IMR-90 (cell line): Measurements from ENCODE around the gene SUN1. TPM values are rescaled to one million over a fixed set of nuclear protein-coding genes. Genes with fewer than 3 reads are reported as not detected.

ENCODE experiments used
- ATAC-seq: fragments of 200-7000 bp; cut with Tn5 transposase; 2 replicates; pipeline ENCODE4 v1.9.1; 2020; ENCODE audit warnings: low read depth, mild to moderate bottlenecking, moderate library complexity
- BruUV-seq: library from RNA; stranded (reverse); fragments of 400-500 nt; replicated peaks from 2 replicates; lab custom pipeline; 2021; lab: Mats Ljungman, UMichigan
- CTCF ChIA-PET: fragments of 300-600 bp; formaldehyde crosslinking; extraction: SDS; loops from one replicate; lab custom pipeline; 2021; ENCODE audit warnings: antibody characterized with exemption; lab: Yijun Ruan, JAX
- POLR2A ChIA-PET: fragments of 300-600 bp; sonication (Branson Sonifier 250); formaldehyde crosslinking; loops from one replicate; lab custom pipeline; 2022; ENCODE audit warnings: antibody characterized with exemption; ENCODE audit not compliant: unreplicated experiment; lab: Charles Lee
- DNase-seq: peaks from one replicate; pipeline ENCODE4 v3.0.0; 2013
- H2AFZ ChIP-seq: replicated peaks from 2 replicates; pipeline ENCODE3; 2013; ENCODE audit warnings: low read length, mild to moderate bottlenecking; ENCODE audit not compliant: poor library complexity
- H2AK5ac ChIP-seq: 2 replicates; pipeline ENCODE4 v1.6.1; 2013; ENCODE audit warnings: low read depth, low read length, inconsistent platforms
- H2AK9ac ChIP-seq: replicated peaks from 2 replicates; pipeline ENCODE3; 2013; ENCODE audit warnings: mild to moderate bottlenecking, low read depth, low read length, moderate library complexity; ENCODE audit not compliant: poor library complexity
- H2BK120ac ChIP-seq: 2 replicates; pipeline ENCODE4 v1.6.1; 2013; ENCODE audit warnings: low read depth, low read length, inconsistent platforms
- H2BK15ac ChIP-seq: 3 replicates; pipeline ENCODE4 v1.6.1; 2013; ENCODE audit warnings: low read depth, low read length, inconsistent platforms
- H2BK20ac ChIP-seq: 2 replicates; pipeline ENCODE4 v1.6.1; 2013; ENCODE audit warnings: low read depth, mild to moderate bottlenecking, inconsistent platforms, low read length, moderate library complexity
- H2BK5ac ChIP-seq: 2 replicates; pipeline ENCODE4 v1.6.1; 2013; ENCODE audit warnings: mild to moderate bottlenecking, low read depth, low read length, inconsistent platforms; ENCODE audit not compliant: poor library complexity, severe bottlenecking
- H3K14ac ChIP-seq: replicated peaks from 2 replicates; pipeline ENCODE4 v1.6.1; 2013; ENCODE audit warnings: low read depth, low read length, inconsistent platforms
- H3K18ac ChIP-seq: 2 replicates; pipeline ENCODE4 v1.6.1; 2013; ENCODE audit warnings: low read depth, low read length, control low read depth
- H3K23ac ChIP-seq: 2 replicates; pipeline ENCODE4 v1.6.1; 2013; ENCODE audit warnings: low read depth, low read length, inconsistent platforms
- H3K27ac ChIP-seq: 2 replicates; pipeline ENCODE4 v1.5.1; 2013; ENCODE audit warnings: mild to moderate bottlenecking, control low read depth, low read length; ENCODE audit not compliant: insufficient read depth
- H3K27me3 ChIP-seq: 2 replicates; pipeline ENCODE4 v1.6.1; 2013; ENCODE audit warnings: low read length; ENCODE audit not compliant: control insufficient read depth, insufficient read depth
- H3K36me3 ChIP-seq: 2 replicates; pipeline ENCODE4 v1.6.1; 2013; ENCODE audit warnings: low read length, mixed read lengths; ENCODE audit not compliant: control insufficient read depth, insufficient read depth
- H3K4ac ChIP-seq: 2 replicates; pipeline ENCODE4 v1.6.1; 2013; ENCODE audit warnings: low read depth, low read length, inconsistent platforms
- H3K4me1 ChIP-seq: 2 replicates; pipeline ENCODE4 v1.6.1; 2013; ENCODE audit warnings: low read length, mixed read lengths; ENCODE audit not compliant: control insufficient read depth, insufficient read depth
- H3K4me2 ChIP-seq: 2 replicates; pipeline ENCODE4 v1.6.1; 2013; ENCODE audit warnings: low read depth, mild to moderate bottlenecking, control low read depth, low read length, moderate library complexity
- H3K4me3 ChIP-seq: 2 replicates; pipeline ENCODE4 v1.5.1; 2013; ENCODE audit warnings: low read depth, mild to moderate bottlenecking, control low read depth, low read length, moderate library complexity; ENCODE audit not compliant: insufficient read depth
- H3K56ac ChIP-seq: 2 replicates; pipeline ENCODE4 v1.6.1; 2013; ENCODE audit warnings: low read length, inconsistent platforms; ENCODE audit not compliant: insufficient read depth; ENCODE audit errors: extremely low read depth
- H3K79me1 ChIP-seq, 2 experiments: 2 replicates each; pipeline ENCODE4 v1.6.1; 2013; ENCODE audit warnings: low read length in 2 of 2, inconsistent platforms in 1 of 2, low read depth in 1 of 2
- H3K9ac ChIP-seq: 2 replicates; pipeline ENCODE4 v1.6.1; 2013; ENCODE audit warnings: low read depth, low read length, control low read depth
- H3K9me1 ChIP-seq: 2 replicates; pipeline ENCODE4 v1.6.1; 2013; ENCODE audit warnings: low read length, inconsistent platforms; ENCODE audit not compliant: insufficient read depth
- H3K9me3 ChIP-seq: 2 replicates; pipeline ENCODE4 v1.6.1; 2013; ENCODE audit warnings: low read length; ENCODE audit not compliant: control insufficient read depth, insufficient read depth
- H4K20me1 ChIP-seq: 2 replicates; pipeline ENCODE4 v1.6.1; 2013; ENCODE audit warnings: low read length, inconsistent platforms; ENCODE audit not compliant: insufficient read depth
- H4K5ac ChIP-seq: 2 replicates; pipeline ENCODE4 v1.6.1; 2013; ENCODE audit warnings: mild to moderate bottlenecking, low read depth, low read length, control low read depth
- H4K8ac ChIP-seq, 2 experiments: 2 replicates each; pipeline ENCODE4 v1.6.1; 2013; ENCODE audit warnings: low read depth in 2 of 2, low read length in 2 of 2, control low read depth in 1 of 2, inconsistent platforms in 1 of 2
- H4K91ac ChIP-seq: 2 replicates; pipeline ENCODE4 v1.6.1; 2013; ENCODE audit warnings: low read depth, low read length, inconsistent platforms; ENCODE audit not compliant: insufficient read depth
- BHLHE40 ChIP-seq: fragments of 150-350 bp; IDR thresholded peaks from 2 replicates; pipeline ENCODE4 v1.6.1; 2016; ENCODE audit warnings: mild to moderate bottlenecking, low read depth, low read length
- CEBPB ChIP-seq: IDR thresholded peaks from 2 replicates; pipeline ENCODE4 v1.6.1; 2012; ENCODE audit warnings: low read depth, low read length, improper control_type of control experiment
- CHD1 ChIP-seq: IDR thresholded peaks from 2 replicates; pipeline ENCODE4 v1.6.1; 2012; ENCODE audit warnings: low read depth, low read length, improper control_type of control experiment
- FOS ChIP-seq: fragments of 150-350 bp; IDR thresholded peaks from 2 replicates; pipeline ENCODE4 v1.6.1; 2016; ENCODE audit warnings: low read depth, low read length
- MAFK ChIP-seq: IDR thresholded peaks from 2 replicates; pipeline ENCODE4 v1.6.1; 2012; ENCODE audit warnings: low read depth, low read length, improper control_type of control experiment
- MAZ ChIP-seq: IDR thresholded peaks from 2 replicates; pipeline ENCODE4 v1.6.1; 2012; ENCODE audit warnings: low read depth, mild to moderate bottlenecking, low read length, improper control_type of control experiment, moderate library complexity, borderline replicate concordance
- MXI1 ChIP-seq: IDR thresholded peaks from 2 replicates; pipeline ENCODE4 v1.6.1; 2012; ENCODE audit warnings: low read depth, mild to moderate bottlenecking, low read length, moderate library complexity, borderline replicate concordance
- NFE2L2 ChIP-seq: fragments of 150-350 bp; IDR thresholded peaks from 2 replicates; pipeline ENCODE4 v1.6.1; 2016; ENCODE audit warnings: low read depth, mild to moderate bottlenecking, low read length
- POLR2A ChIP-seq: IDR thresholded peaks from 2 replicates; pipeline ENCODE4 v1.6.1; 2012; ENCODE audit warnings: mild to moderate bottlenecking, low read depth, low read length
- RAD21 ChIP-seq: IDR thresholded peaks from 2 replicates; pipeline ENCODE4 v1.6.1; 2012; ENCODE audit warnings: low read length, improper control_type of control experiment
- RCOR1 ChIP-seq: IDR thresholded peaks from 2 replicates; pipeline ENCODE4 v1.6.1; 2012; ENCODE audit warnings: mild to moderate bottlenecking, low read length, improper control_type of control experiment; ENCODE audit not compliant: insufficient replicate concordance
- RFX5 ChIP-seq: IDR thresholded peaks from 2 replicates; pipeline ENCODE4 v1.8.0; 2012; ENCODE audit warnings: low read depth, mild to moderate bottlenecking, low read length, moderate library complexity
- SMC3 ChIP-seq: fragments of 150-350 bp; IDR thresholded peaks from 2 replicates; pipeline ENCODE4 v1.6.1; 2016; ENCODE audit warnings: low read depth, mild to moderate bottlenecking, antibody characterized with exemption, low read length, moderate library complexity
- WGBS, 2 experiments: methylation state at CpG; one replicate each; pipeline versions ENCODE4 v1.1.5 to v1.1.7; 2013; ENCODE audit warnings: missing lambda C conversion rate in 2 of 2; ENCODE audit not compliant: insufficient read length in 1 of 2; ENCODE audit errors: extremely low coverage in 2 of 2; 5-methylcytosine and 5-hydroxymethylcytosine counted together
- dilution Hi-C: fragments of 300-500 bp; cut with HindIII; formaldehyde crosslinking; loops from one replicate; pipeline ENCODE4 v1.14.3; 2018; ENCODE audit warnings: low sequenced_read_pairs; ENCODE audit not compliant: unreplicated experiment
- in situ Hi-C: fragments of 300-500 bp; cut with MboI; formaldehyde crosslinking; loops from 3 replicates; pipeline ENCODE4 v1.14.3; 2019; ENCODE audit warnings: low sequenced_read_pairs, inconsistent platforms, mixed read lengths
- intact Hi-C: fragments of 100-400 bp; cut with micrococcal nuclease; formaldehyde crosslinking; loops from 2 replicates; pipeline ENCODE4 v1.10.0; 2022
- polyA plus RNA-seq, 3 experiments: library from polyadenylated mRNA; depleted of rRNA; stranded (reverse); fragments of >200 nt; gene quantifications; 2 replicates each; pipeline ENCODE4 v1.2.3, GENCODE V29; 2012; ENCODE audit warnings: low replicate concordance in 1 of 3
- total RNA-seq: library from RNA; depleted of rRNA; stranded (reverse); fragments of >200 nt; gene quantifications from 2 replicates; pipeline ENCODE4 v1.2.3, GENCODE V29; 2012
- TF ChIP-seq, protein P1 (sequence below): fragments of 150-350 bp; IDR thresholded peaks from 2 replicates; pipeline ENCODE4 v1.6.1; 2016; ENCODE audit warnings: low read depth, mild to moderate bottlenecking, low read length, moderate library complexity, borderline replicate concordance
- TF ChIP-seq, protein P2 (sequence below): conservative IDR thresholded peaks from 2 replicates; pipeline ENCODE4 v1.5.1; 2012; ENCODE audit warnings: mild to moderate bottlenecking, low read depth, low read length, improper control_type of control experiment
- TF ChIP-seq, protein P3 (sequence below): fragments of 150-350 bp; IDR thresholded peaks from 2 replicates; pipeline ENCODE4 v1.6.1; 2017; ENCODE audit warnings: mild to moderate bottlenecking, antibody characterized with exemption, low read length, low read depth

The SUN1 gene
- total and polyA plus RNA-seq, 2 of the 4 experiments (the other 2 are of a cell fraction): 113 to 239 TPM

DNA sequence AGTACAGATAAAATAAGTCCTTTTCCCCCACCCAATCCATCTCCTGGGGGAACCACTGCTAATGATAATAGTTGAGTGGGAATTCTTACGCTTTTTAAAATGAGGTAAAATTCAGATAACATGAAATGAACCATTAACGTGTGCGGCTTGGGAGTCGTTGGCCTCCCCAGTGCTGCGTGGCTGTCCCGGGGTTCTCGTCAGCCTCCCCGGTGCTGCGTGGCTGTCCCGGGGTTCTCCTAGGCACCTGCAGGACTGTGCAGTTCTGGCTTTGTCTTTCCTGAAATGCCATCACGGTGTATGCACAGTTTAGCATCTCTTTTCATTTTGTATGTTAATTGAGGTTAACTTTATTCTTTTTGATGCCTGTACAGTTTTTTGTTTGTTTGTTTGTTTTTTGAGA is 13.5 kb downstream of the SUN1 start:
- Histone ChIP-seq H2AK9ac (no peak overlapping the region), H3K4ac (no peak overlapping the region), H3K4me1 (peaks cover 5% of the 10 kb centered on the region; the same call in 1 of the 2 replicates), H3K27me3 (no peaks in the 10 kb centered on the region), H2BK15ac (no peak overlapping the region), H3K56ac (no peak overlapping the region), H4K91ac (no peak overlapping the region), H2BK5ac (no peak overlapping the region), H3K9me3 (no peaks in the 10 kb centered on the region), H4K8ac (no peak overlapping the region), H3K79me1 (peaks cover 23 to 57% of the 10 kb centered on the region in 2 experiments), H3K23ac (no peak overlapping the region), H3K4me2 (no peak overlapping the region), H3K14ac (no peak overlapping the region), H3K18ac (no peak overlapping the region), H3K9me1 (peaks cover 6% of the 10 kb centered on the region), H3K27ac (no peak overlapping the region), H4K5ac (no peak overlapping the region), H4K20me1 (peaks cover 15% of the 10 kb centered on the region; the same call in 1 of the 2 replicates), H2BK20ac (no peak overlapping the region), H2BK120ac (no peak overlapping the region), H2AK5ac (no peak overlapping the region), H3K36me3 (peaks cover 42% of the 10 kb centered on the region), H3K4me3 (no peak overlapping the region), H3K9ac (no peak overlapping the region), H2AFZ (no peak overlapping the region)
- ChIA-PET CTCF (interaction anchor here (1.1 kb wide), 1 partner anchor 9 kb away, joined by 5 read pairs; no protein-coding TSS in a partner anchor), POLR2A (no interaction called here)
- BruUV-seq: no TSS peak
- in situ Hi-C loops (no loop called here), intact Hi-C loops (no loop called here), dilution Hi-C loops (no loop called here)
- DNase-seq (no peak), ATAC-seq (no peak)
- TF ChIP-seq MXI1 (no peak), MAZ (no peak), NFE2L2 (no peak), MAFK (no peak), SMC3 (no peak), RCOR1 (no peak), RFX5 (no peak), POLR2A (no peak), CEBPB (no peak), BHLHE40 (no peak), RAD21 (no peak), FOS (no peak), CHD1 (no peak)
- TF ChIP-seq, protein P1, sequence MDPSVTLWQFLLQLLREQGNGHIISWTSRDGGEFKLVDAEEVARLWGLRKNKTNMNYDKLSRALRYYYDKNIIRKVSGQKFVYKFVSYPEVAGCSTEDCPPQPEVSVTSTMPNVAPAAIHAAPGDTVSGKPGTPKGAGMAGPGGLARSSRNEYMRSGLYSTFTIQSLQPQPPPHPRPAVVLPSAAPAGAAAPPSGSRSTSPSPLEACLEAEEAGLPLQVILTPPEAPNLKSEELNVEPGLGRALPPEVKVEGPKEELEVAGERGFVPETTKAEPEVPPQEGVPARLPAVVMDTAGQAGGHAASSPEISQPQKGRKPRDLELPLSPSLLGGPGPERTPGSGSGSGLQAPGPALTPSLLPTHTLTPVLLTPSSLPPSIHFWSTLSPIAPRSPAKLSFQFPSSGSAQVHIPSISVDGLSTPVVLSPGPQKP: no peak
- TF ChIP-seq, protein P2, sequence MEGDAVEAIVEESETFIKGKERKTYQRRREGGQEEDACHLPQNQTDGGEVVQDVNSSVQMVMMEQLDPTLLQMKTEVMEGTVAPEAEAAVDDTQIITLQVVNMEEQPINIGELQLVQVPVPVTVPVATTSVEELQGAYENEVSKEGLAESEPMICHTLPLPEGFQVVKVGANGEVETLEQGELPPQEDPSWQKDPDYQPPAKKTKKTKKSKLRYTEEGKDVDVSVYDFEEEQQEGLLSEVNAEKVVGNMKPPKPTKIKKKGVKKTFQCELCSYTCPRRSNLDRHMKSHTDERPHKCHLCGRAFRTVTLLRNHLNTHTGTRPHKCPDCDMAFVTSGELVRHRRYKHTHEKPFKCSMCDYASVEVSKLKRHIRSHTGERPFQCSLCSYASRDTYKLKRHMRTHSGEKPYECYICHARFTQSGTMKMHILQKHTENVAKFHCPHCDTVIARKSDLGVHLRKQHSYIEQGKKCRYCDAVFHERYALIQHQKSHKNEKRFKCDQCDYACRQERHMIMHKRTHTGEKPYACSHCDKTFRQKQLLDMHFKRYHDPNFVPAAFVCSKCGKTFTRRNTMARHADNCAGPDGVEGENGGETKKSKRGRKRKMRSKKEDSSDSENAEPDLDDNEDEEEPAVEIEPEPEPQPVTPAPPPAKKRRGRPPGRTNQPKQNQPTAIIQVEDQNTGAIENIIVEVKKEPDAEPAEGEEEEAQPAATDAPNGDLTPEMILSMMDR: no peak
- TF ChIP-seq, protein P3, sequence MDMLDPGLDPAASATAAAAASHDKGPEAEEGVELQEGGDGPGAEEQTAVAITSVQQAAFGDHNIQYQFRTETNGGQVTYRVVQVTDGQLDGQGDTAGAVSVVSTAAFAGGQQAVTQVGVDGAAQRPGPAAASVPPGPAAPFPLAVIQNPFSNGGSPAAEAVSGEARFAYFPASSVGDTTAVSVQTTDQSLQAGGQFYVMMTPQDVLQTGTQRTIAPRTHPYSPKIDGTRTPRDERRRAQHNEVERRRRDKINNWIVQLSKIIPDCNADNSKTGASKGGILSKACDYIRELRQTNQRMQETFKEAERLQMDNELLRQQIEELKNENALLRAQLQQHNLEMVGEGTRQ: no peak
- 100% methylated on average over 2 of the region's 11 CpGs; no CpG with 5 or more reads in 1 of the 2 experiments for WGBS, 2 experiments
